ENCODE results near the gene CROCC2. TPM values are rescaled to one million over a fixed set of nuclear protein-coding genes. Genes with fewer than 3 reads are reported as not detected.

Gene CROCC2
- total RNA-seq, 2 experiments from 2014 or later, result not detected

- ChIA-PET POLR2A (no interaction called here), CTCF (no interaction called here)
- Mint-ChIP-seq H3K36me3 (ENCODE audit: low read depth) (no peaks in the 10 kb centered on the region), H3K4me3 (no peak overlapping the region), H3K9me3 (no peaks in the 10 kb centered on the region), H3K27me3 (no peaks in the 10 kb centered on the region), H3K27ac (no peak overlapping the region), H3K4me1 (ENCODE audit: low read depth) (peaks cover 5% of the 10 kb centered on the region)
- intact Hi-C loops (cut with micrococcal nuclease), result no loop called here
- no peak for TF ChIP-seq CTCF (IDR thresholded peaks at IDR 0.05)
- DNase-seq (no peak), ATAC-seq (no peak)
Measured at GRCh38 chr2:240896394-240896793, 9.7 kb upstream of the CROCC2 start.

- no peak for TF ChIP-seq CTCF (IDR thresholded peaks at IDR 0.05)
- no peak overlapping the region for H3K27ac Mint-ChIP-seq
- no peak for ATAC-seq
- ChIA-PET POLR2A (no interaction called here), CTCF (no interaction called here)
- H3K4me3 Mint-ChIP-seq, result no peak overlapping the region
- no peaks in the 10 kb centered on the region for H3K27me3 Mint-ChIP-seq
- no peak for DNase-seq
- no peaks in the 10 kb centered on the region for H3K9me3 Mint-ChIP-seq
- intact Hi-C loops (cut with micrococcal nuclease), result no loop called here
- peaks cover 5% of the 10 kb centered on the region for H3K4me1 Mint-ChIP-seq (ENCODE audit: low read depth)
- H3K36me3 Mint-ChIP-seq (ENCODE audit: low read depth), result no peaks in the 10 kb centered on the region
Measured at GRCh38 chr2:240896871-240897692, 9.1 kb upstream of the CROCC2 start.

- Mint-ChIP-seq H3K9me3 (no peaks in the 10 kb centered on the region), H3K27me3 (no peaks in the 10 kb centered on the region)
- POLR2A ChIA-PET, result interaction anchor here (1.0 kb wide), 1 partner anchor 34 kb away, joined by 3 read pairs; no protein-coding TSS in a partner anchor
Measured at GRCh38 chr2:240898108-240898730, 7.9 kb upstream of the CROCC2 start.

GRCh38 chr2:240898731-240899467, 7.2 kb upstream of the CROCC2 start:
- Mint-ChIP-seq H3K9me3 (no peaks in the 10 kb centered on the region), H3K4me3 (no peak overlapping the region), H3K27ac (no peak overlapping the region), H3K4me1 (ENCODE audit: low read depth) (no peaks in the 10 kb centered on the region), H3K36me3 (ENCODE audit: low read depth) (no peaks in the 10 kb centered on the region), H3K27me3 (no peaks in the 10 kb centered on the region)
- POLR2A ChIA-PET, result interaction anchor here (1.0 kb wide), 1 partner anchor 35 kb away, joined by 3 read pairs; no protein-coding TSS in a partner anchor
- CTCF ChIA-PET, result no interaction called here
- no peak for ATAC-seq
- no peak for TF ChIP-seq CTCF (IDR thresholded peaks at IDR 0.05)
- DNase-seq, result no peak
- intact Hi-C loops (cut with micrococcal nuclease), result no loop called here

More at GRCh38 chr2:240898108-240898730, 7.9 kb upstream of the CROCC2 start:
- Mint-ChIP-seq H3K27ac (no peak overlapping the region), H3K36me3 (ENCODE audit: low read depth) (no peaks in the 10 kb centered on the region), H3K4me3 (no peak overlapping the region), H3K4me1 (ENCODE audit: low read depth) (peaks cover 5% of the 10 kb centered on the region)
- ATAC-seq (no peak), DNase-seq (no peak)
- intact Hi-C loops (cut with micrococcal nuclease), result no loop called here
- TF ChIP-seq CTCF (IDR thresholded peaks at IDR 0.05), result no peak
- CTCF ChIA-PET, result no interaction called here
